Thymus (tissue), 14 donors: ENCODE data around the gene CDPF1. TPM values are rescaled to one million over a fixed set of nuclear protein-coding genes. Genes with fewer than 3 reads are reported as not detected.

Experiments used
- DNase-seq, 9 donors: peaks; one replicate each; pipeline ENCODE4 v3.0.0-alpha.2; 2013; ENCODE audit warnings: low spot score in 9 of 9, low read depth in 6 of 9, missing footprints in 1 of 9
- H3K27ac ChIP-seq, 2 donors: one replicate each; pipeline ENCODE4 v1.5.1; 2013; ENCODE audit warnings: control low read depth in 1 of 2, low read depth in 1 of 2, low read length in 1 of 2, mild to moderate bottlenecking in 1 of 2, moderate library complexity in 1 of 2
- H3K27me3 ChIP-seq, 2 donors: one replicate each; pipeline ENCODE4 v1.5.1; 2013; ENCODE audit warnings: low read length in 1 of 2; ENCODE audit not compliant: control insufficient read depth in 2 of 2, insufficient read depth in 1 of 2
- H3K36me3 ChIP-seq, 2 donors: one replicate each; pipeline ENCODE4 v1.5.1; 2013; ENCODE audit warnings: low read length in 1 of 2, mild to moderate bottlenecking in 1 of 2, moderate library complexity in 1 of 2; ENCODE audit not compliant: control insufficient read depth in 2 of 2, insufficient read depth in 2 of 2
- H3K4me1 ChIP-seq, 2 donors: one replicate each; pipeline ENCODE4 v1.5.1; 2013; ENCODE audit warnings: low read length in 2 of 2; ENCODE audit not compliant: control insufficient read depth in 2 of 2, insufficient read depth in 2 of 2
- H3K4me3 ChIP-seq, 2 donors: one replicate each; pipeline ENCODE4 v1.5.1; 2013; ENCODE audit warnings: low read length in 2 of 2, control low read depth in 1 of 2, mild to moderate bottlenecking in 1 of 2
- H3K9me3 ChIP-seq, 2 donors: one replicate each; pipeline ENCODE4 v1.5.1; 2013; ENCODE audit warnings: low read length in 1 of 2, mild to moderate bottlenecking in 1 of 2; ENCODE audit not compliant: control insufficient read depth in 2 of 2, insufficient read depth in 1 of 2
- WGBS: extraction: QIAGEN DNeasy Blood & Tissue Kit; methylation state at CpG from one replicate; pipeline ENCODE4 v1.1.7; 2013; 5-methylcytosine and 5-hydroxymethylcytosine counted together
- long read RNA-seq, 10 donors: transcript quantifications; one replicate each; lab custom pipeline, GENCODE V29; 2026
- polyA plus RNA-seq: library from polyadenylated mRNA; stranded (reverse); fragments of 200-250 nt; gene quantifications from one replicate; pipeline ENCODE4 v1.2.3, GENCODE V29; 2013
- total RNA-seq: library from RNA; stranded (reverse); fragments of 120-200 nt; gene quantifications from one replicate; pipeline ENCODE4 v1.2.4, GENCODE V29; 2013
- donor health status: healthy.

The CDPF1 gene, protein sequence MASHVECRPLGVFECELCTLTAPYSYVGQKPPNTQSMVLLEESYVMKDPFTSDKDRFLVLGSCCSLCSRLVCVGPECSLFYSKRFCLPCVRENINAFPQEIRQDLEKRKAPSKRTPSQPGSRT
- 15.5 TPM for total RNA-seq
- 16.1 TPM for polyA plus RNA-seq
- long read RNA-seq, donor 1, result 0 reads
- long read RNA-seq, donor 2, partial matches to known transcripts, result 10 of 17 reads
- long read RNA-seq, donor 2, other reads (novel, unspliced or antisense), result 0 of 17 reads
- long read RNA-seq, donor 3, transcript CDPF1-201 (4 exons, 1,875 nt), result major isoform, 6 of 14 reads
- long read RNA-seq, donor 3, partial matches to known transcripts, result 7 of 14 reads
- long read RNA-seq, donor 3, other reads (novel, unspliced or antisense), result 0 of 14 reads
- long read RNA-seq, donor 4, partial matches to known transcripts, result 0 of 5 reads
- long read RNA-seq, donor 4, other reads (novel, unspliced or antisense), result 0 of 5 reads
- long read RNA-seq, donor 5, partial matches to known transcripts, result 0 of 6 reads
- long read RNA-seq, donor 5, other reads (novel, unspliced or antisense), result 0 of 6 reads
- long read RNA-seq, donor 6, partial matches to known transcripts, result 0 of 2 reads
- long read RNA-seq, donor 6, other reads (novel, unspliced or antisense), result 0 of 2 reads
- long read RNA-seq, donor 7, transcript CDPF1-201 (4 exons, 1,875 nt), result major isoform, 5 of 9 reads
- long read RNA-seq, donor 7, partial matches to known transcripts, result 0 of 9 reads
- long read RNA-seq, donor 7, other reads (novel, unspliced or antisense), result 0 of 9 reads
- long read RNA-seq, donor 8, partial matches to known transcripts, result 0 of 3 reads
- long read RNA-seq, donor 8, other reads (novel, unspliced or antisense), result 0 of 3 reads
- long read RNA-seq, donor 9, transcript CDPF1-201 (4 exons, 1,875 nt), result major isoform, 6 of 9 reads
- long read RNA-seq, donor 9, partial matches to known transcripts, result 0 of 9 reads
- long read RNA-seq, donor 9, other reads (novel, unspliced or antisense), result 0 of 9 reads
- long read RNA-seq, donor 10, partial matches to known transcripts, result 0 of 3 reads
- long read RNA-seq, donor 10, other reads (novel, unspliced or antisense), result 0 of 3 reads

DNA sequence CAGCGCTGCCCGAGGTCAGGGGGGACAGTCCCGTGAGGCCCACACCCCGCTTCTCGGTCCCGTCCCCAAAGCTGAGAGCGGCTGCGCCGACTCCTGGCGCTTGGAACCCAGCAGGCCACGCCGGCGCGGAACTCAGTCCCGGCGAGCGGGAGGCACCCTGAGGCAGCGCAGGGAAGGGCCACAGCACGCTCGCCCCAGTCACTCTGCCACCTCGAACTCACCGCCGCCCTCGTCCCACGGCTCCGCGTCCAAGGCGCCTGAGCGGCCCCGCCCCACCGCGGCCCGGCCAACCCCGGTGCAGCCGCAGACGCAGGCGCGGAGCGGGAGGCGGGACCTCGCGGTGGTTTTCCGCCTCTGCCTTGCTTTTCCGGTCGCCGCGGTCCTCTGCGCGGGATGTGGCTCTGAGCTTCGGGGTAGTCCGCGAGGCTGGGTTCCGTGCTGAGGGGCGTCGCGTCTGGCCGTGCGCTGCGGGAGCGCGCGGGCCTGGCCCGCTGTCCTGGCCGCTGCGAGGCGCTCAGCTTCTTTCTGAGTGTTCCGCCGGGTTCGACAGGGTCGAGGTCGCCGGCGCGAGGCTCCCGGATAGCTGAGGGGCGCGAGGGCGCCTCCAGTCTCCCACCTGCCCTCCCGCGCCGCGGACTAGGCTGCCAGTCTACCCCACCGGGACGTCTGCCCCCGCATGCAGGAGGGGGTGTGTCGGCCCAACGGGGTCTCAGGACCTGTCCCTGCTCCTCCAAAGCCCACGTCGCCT lies at the start of gene CDPF1:
Gene CDPF1 (minus strand): TSS at position 259 of the 748 bp plus-strand sequence. CDS start 2,009 bp downstream, outside the sequence.
- H3K27ac ChIP-seq, result peak within 1 kb of the TSS; percentile 61 to 83
- peaks cover 0 to 3% of the 10 kb centered on the region in 2 donors for H3K36me3 ChIP-seq
- peak; percentile 56 to 91 (median 74) for DNase-seq
- no peaks in the 10 kb centered on the region for H3K9me3 ChIP-seq
- under 1% methylated on average over 89 of the region's 89 CpGs for WGBS
- peaks cover 15 to 26% of the 10 kb centered on the region in 2 donors for H3K4me1 ChIP-seq
- peaks cover 0 to 6% of the 10 kb centered on the region in 2 donors for H3K27me3 ChIP-seq
- peak within 1 kb of the TSS; percentile 55 to 78 for H3K4me3 ChIP-seq

DNA sequence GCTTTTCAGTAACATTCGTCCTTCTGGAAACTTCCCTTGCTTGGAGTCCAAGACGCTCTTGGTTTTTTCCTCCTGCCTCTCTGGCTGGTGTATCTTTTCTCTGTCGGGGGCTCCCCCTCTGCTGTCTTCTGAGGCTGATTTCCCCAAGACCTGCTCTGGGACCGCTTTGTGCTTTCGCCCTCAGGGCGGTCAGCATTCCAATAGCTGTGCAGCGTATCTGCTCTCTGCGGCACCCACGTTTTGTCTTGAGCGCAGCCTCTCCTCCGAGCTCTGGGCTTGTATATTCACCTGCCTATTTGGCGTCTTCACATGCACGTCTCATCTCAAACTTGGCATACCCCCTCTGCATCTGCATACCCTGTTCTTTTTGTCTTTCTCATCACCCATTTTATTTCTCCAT lies 49.0 kb upstream of the CDPF1 start:
- no peak overlapping the region for H3K4me3 ChIP-seq
- peaks cover 0 to 3% of the 10 kb centered on the region in 2 donors for H3K9me3 ChIP-seq
- peaks cover 22 to 40% of the 10 kb centered on the region in 2 donors for H3K36me3 ChIP-seq
- peaks cover 19 to 42% of the 10 kb centered on the region in 2 donors for H3K4me1 ChIP-seq
- no peaks in the 10 kb centered on the region for H3K27me3 ChIP-seq
- WGBS, result 99% methylated on average over 13 of the region's 13 CpGs
- no peak for DNase-seq
- no peak overlapping the region for H3K27ac ChIP-seq

DNA sequence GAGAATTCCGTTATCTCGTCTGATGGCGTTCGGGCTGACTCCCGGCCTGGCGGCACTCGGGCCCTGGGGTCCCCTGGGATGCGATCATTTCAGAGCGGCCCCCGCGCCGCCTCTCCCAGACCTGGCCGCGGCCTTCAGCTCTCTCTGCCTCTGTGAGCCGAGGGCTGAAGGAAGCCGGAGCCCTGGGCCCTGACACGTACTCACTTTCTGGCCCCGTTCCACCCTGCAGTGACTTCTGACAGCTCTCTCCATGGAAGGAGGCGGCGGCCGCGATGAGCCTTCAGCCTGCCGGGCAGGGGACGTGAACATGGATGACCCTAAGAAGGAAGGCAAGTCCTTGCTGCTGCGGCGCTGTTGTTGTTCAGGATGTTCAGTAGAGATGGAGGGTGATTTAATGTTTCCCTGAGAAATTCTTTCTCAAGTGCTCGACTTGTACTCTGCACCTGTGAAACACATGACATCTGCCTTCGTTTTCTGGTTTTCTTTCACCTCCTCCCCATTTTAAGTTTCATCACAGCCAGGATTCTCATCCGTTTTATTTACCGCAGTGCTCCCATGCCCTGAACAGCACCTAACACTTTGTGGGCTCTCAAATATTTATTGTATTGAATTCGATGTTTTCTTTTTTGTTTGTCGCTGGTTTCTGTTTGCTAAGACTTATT lies 47.2 kb upstream of the CDPF1 start:
- Histone ChIP-seq H3K9me3 (peaks cover 0 to 3% of the 10 kb centered on the region in 2 donors), H3K36me3 (peaks cover 9 to 29% of the 10 kb centered on the region in 2 donors), H3K27ac (peak overlapping the region in 1 of 2 donors; percentile 77), H3K4me1 (peaks cover 31 to 59% of the 10 kb centered on the region in 2 donors), H3K27me3 (no peaks in the 10 kb centered on the region), H3K4me3 (peak overlapping the region; percentile 61 to 79)
- DNase-seq, result peak in 3 of 9 donors; percentile 13 to 58 (median 24)
- WGBS, result 7% methylated on average over 32 of the region's 32 CpGs

DNA sequence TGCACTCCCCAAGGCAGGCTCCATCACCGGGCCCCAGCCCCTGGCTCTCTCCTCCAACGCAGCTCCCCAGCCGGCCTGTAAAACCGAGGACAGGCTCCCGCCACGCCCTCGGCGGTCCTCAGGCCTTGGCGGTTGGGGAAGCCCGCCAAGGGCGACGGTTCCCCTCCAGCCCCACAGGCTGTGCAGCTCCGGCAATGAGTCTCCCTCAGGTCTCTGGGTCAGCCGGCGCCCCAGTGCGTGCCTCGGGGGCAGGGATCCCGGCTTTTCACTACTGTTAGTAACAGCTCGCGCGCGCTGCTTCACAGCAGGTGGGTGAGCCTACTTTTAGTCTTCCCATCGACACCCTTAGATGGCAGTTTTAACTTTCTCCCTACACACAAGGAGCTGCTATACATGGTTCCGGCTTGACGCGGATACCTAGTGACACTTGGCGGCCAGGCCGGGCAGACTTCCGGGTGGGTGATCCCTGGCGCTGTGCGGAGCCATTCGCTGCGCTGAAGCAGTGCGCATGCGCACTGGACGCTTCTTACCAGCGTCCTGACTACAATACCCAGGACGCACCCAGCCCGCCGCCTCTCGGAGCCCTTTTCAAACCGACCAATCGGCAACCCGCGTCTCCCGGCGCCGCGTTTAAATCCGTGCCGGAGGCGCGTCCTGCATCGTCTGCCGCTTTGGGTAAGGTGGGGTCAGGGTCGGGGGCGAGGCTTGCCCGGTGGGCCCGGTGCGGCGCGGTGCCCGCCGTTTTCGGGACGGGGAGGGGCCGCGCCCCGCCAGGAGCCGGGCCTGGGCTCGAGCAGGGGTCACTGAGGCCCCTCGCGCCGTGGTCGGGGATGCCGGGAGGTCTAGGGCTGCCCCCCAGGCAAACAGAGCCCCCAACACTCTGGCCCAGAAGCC lies 46.4 kb upstream of the CDPF1 start, which contains the start of gene GTSE1:
Gene GTSE1 (plus strand): TSS at position 614 of the 894 bp plus-strand sequence. CDS start 531 bp downstream, outside the sequence.
- H3K4me1 ChIP-seq, result peaks cover 31 to 59% of the 10 kb centered on the region in 2 donors
- no peaks in the 10 kb centered on the region for H3K27me3 ChIP-seq
- WGBS, result 3% methylated on average over 76 of the region's 76 CpGs
- peaks cover 9 to 25% of the 10 kb centered on the region in 2 donors for H3K36me3 ChIP-seq
- peak; percentile 97 to 100 (median 99) for DNase-seq
- H3K9me3 ChIP-seq, result peaks cover 0 to 8% of the 10 kb centered on the region in 2 donors
- H3K27ac ChIP-seq, result peak within 1 kb of the TSS; percentile 88 to 91
- H3K4me3 ChIP-seq, result peak within 1 kb of the TSS; percentile 61 to 79

DNA sequence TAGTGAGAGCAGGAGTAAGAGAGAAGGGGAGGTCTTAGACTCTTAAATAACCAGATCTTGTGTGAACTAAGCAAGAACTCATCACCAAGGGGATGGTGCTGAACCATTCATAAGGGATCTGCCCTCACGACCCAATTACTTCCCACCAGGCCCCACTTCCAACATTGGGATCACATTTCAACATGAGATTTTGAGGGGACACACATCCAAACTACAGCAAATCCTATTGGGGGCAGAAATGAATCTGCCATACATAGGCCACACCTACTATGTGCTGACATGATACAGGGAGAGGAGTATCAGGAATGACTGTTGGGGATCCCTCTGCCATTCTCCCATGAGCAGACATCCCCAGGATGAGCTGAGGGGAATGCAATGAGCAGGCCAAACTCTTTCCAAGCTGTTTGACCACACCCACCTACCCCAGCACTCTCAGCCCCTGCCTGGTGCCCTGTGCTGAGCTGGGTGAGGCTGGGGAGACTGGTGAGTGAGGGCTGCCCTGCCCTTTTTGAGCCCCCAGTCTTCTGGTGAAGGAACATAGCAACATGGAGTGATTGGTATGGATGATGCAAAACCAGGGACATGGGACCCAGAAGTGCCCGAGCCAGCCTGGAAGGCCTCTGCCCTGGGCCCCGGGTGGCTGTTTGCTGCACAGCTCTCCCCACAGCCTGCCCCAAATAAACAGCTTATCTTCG lies 45.3 kb upstream of the CDPF1 start:
- H3K4me1 ChIP-seq, result peaks cover 31 to 59% of the 10 kb centered on the region in 2 donors
- H3K27ac ChIP-seq, result no peak overlapping the region
- H3K9me3 ChIP-seq, result peaks cover 0 to 8% of the 10 kb centered on the region in 2 donors
- H3K36me3 ChIP-seq, result peaks cover 5 to 16% of the 10 kb centered on the region in 2 donors
- peaks cover 0 to under 1% of the 10 kb centered on the region in 2 donors for H3K27me3 ChIP-seq
- peak overlapping the region in 1 of 2 donors; percentile 79 for H3K4me3 ChIP-seq
- DNase-seq, result no peak
- WGBS, result 93% methylated on average over 4 of the region's 4 CpGs

DNA sequence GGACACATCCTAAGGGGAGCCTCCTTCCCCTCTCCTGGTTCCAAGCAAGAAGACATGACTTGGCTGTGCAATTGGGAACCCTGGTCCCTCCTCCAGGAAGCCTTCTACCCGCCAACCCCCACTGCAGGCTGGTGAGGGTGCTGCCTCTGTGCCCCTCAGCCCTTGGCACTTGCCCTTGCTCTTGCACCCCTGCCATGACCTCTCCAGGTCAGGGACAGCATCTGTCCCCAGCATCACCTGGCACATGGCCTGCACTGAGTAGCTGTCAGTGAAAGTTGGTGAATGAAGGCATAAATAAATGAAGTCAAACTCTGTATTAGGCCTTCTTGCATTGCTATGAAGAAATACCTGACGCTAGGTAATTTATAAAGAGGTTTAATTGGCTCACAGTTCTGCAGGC lies 44.7 kb upstream of the CDPF1 start:
- Histone ChIP-seq H3K36me3 (peaks cover 3 to 12% of the 10 kb centered on the region in 2 donors), H3K27me3 (peaks cover 0 to 3% of the 10 kb centered on the region in 2 donors), H3K4me3 (no peak overlapping the region), H3K4me1 (peaks cover 31 to 59% of the 10 kb centered on the region in 2 donors), H3K9me3 (peaks cover 0 to 8% of the 10 kb centered on the region in 2 donors), H3K27ac (no peak overlapping the region)
- no peak for DNase-seq
- over 99% methylated on average over 2 of the region's 2 CpGs for WGBS
